Activated CD8-positive, alpha-beta memory T cell treated with anti-CD3 and anti-CD28 coated beads for 36 hours (primary cell): ENCODE measurements around the gene CA9. TPM values are rescaled to one million over a fixed set of nuclear protein-coding genes. Genes with fewer than 3 reads are reported as not detected.

ENCODE experiments used
- CTCF ChIA-PET: fragments of 350-600 bp; sonication (Branson Sonifier 250); formaldehyde crosslinking; loops from one replicate; lab custom pipeline; 2021; ENCODE audit warnings: antibody characterized with exemption; lab: Charles Lee
- POLR2A ChIA-PET: fragments of 350-600 bp; sonication (Branson Sonifier 250); formaldehyde crosslinking; loops from one replicate; lab custom pipeline; 2021; ENCODE audit warnings: antibody characterized with exemption; lab: Charles Lee
- total RNA-seq, 2 experiments: library from RNA; stranded (reverse); gene quantifications; one replicate each; pipeline ENCODE4 v1.2.3, GENCODE V29; 2021

The CA9 gene
- total RNA-seq, 2 experiments from 2014 or later, result 5.5 to 6.2 TPM

GRCh38 chr9:35716230-35716629, 42.5 kb downstream of the CA9 start:
- ChIA-PET POLR2A (interaction anchor here (1.1 kb wide), 1 partner anchor 12 kb away, joined by 3 read pairs; no protein-coding TSS in a partner anchor), CTCF (interaction anchor here (1.0 to 2.5 kb wide), 2 partner anchors 20 kb away, joined by 4 to 11 read pairs; no protein-coding TSS in a partner anchor)

- ChIA-PET POLR2A (no interaction called here), CTCF (interaction anchor here (0.6 to 2.5 kb wide), 3 partner anchors 21 to 128 kb away, joined by 3 to 11 read pairs (median 3); no protein-coding TSS in a partner anchor)
Measured at GRCh38 chr9:35717132-35717870, 43.6 kb downstream of the CA9 start.

GRCh38 chr9:35718721-35719511, 45.2 kb downstream of the CA9 start:
- ChIA-PET POLR2A (interaction anchor here (0.6 kb wide), 1 partner anchor 32 kb away, joined by 4 read pairs; no protein-coding TSS in a partner anchor), CTCF (interaction anchor here (2.5 kb wide), 1 partner anchor 23 kb away, joined by 11 read pairs; no protein-coding TSS in a partner anchor)

- CTCF ChIA-PET, result no interaction called here
- POLR2A ChIA-PET, result interaction anchor here (0.6 kb wide), 1 partner anchor 33 kb away, joined by 4 read pairs; no protein-coding TSS in a partner anchor
Measured at GRCh38 chr9:35719546-35719945, 45.8 kb downstream of the CA9 start.

GRCh38 chr9:35723426-35723825, 49.7 kb downstream of the CA9 start:
- ChIA-PET CTCF (no interaction called here), POLR2A (no interaction called here)

- ChIA-PET CTCF (no interaction called here), POLR2A (no interaction called here)
Measured at GRCh38 chr9:35723908-35724307, 50.2 kb downstream of the CA9 start.

GRCh38 chr9:35725362-35725761, 51.6 kb downstream of the CA9 start:
- ChIA-PET POLR2A (no interaction called here), CTCF (interaction anchor here (1.3 to 1.6 kb wide), 2 partner anchors 75 to 87 kb away, joined by 3 to 6 read pairs; partner anchors contain the start of genes SIT1 and SPAG8)

GRCh38 chr9:35726931-35727330, 53.2 kb downstream of the CA9 start:
- POLR2A ChIA-PET, result interaction anchor here (0.6 kb wide), 1 partner anchor 110 kb away, joined by 3 read pairs; no protein-coding TSS in a partner anchor
- CTCF ChIA-PET, result interaction anchor here (0.5 to 6.2 kb wide), 9 partner anchors 13 to 108 kb away, joined by 3 to 30 read pairs (median 5); partner anchors contain the start of genes CCDC107, RMRP and SPAG8

GRCh38 chr9:35727676-35728040, 53.9 kb downstream of the CA9 start:
- POLR2A ChIA-PET, result interaction anchor here (0.6 to 2.0 kb wide), 6 partner anchors 11 to 111 kb away, joined by 3 to 10 read pairs (median 3); partner anchors contain the start of genes CCDC107, GBA2, RGP1 and RMRP
- CTCF ChIA-PET, result interaction anchor here (0.6 to 6.2 kb wide), 9 partner anchors 14 to 124 kb away, joined by 3 to 30 read pairs (median 4); partner anchors contain the start of genes CCDC107, RMRP and TPM2

GRCh38 chr9:35728041-35728971, 54.6 kb downstream of the CA9 start:
- ChIA-PET POLR2A (interaction anchor here (0.6 to 2.0 kb wide), 10 partner anchors 11 to 124 kb away, joined by 3 to 10 read pairs (median 3); partner anchors contain the start of genes CCDC107, GBA2, RGP1 and RMRP), CTCF (interaction anchor here (0.6 to 6.2 kb wide), 10 partner anchors 14 to 124 kb away, joined by 3 to 30 read pairs (median 4); partner anchors contain the start of genes CCDC107, RMRP and TPM2)

- ChIA-PET POLR2A (interaction anchor here (0.6 to 2.0 kb wide), 5 partner anchors 16 to 125 kb away, joined by 3 to 10 read pairs (median 4); partner anchors contain the start of genes CCDC107 and RMRP), CTCF (interaction anchor here (0.9 to 6.2 kb wide), 5 partner anchors 15 to 70 kb away, joined by 3 to 30 read pairs (median 4); partner anchors contain the start of genes CCDC107 and RMRP)
Measured at GRCh38 chr9:35729101-35729500, 55.4 kb downstream of the CA9 start.

GRCh38 chr9:35729700-35730485, 56.2 kb downstream of the CA9 start:
- POLR2A ChIA-PET, result no interaction called here
- CTCF ChIA-PET, result interaction anchor here (0.6 to 6.2 kb wide), 13 partner anchors 13 to 126 kb away, joined by 3 to 30 read pairs (median 4); partner anchors contain the start of genes CCDC107, GBA2, RGP1 and RMRP

- ChIA-PET POLR2A (interaction anchor here (3.1 kb wide), 1 partner anchor 18 kb away, joined by 27 read pairs; the partner anchor contains the start of genes GBA2 and RGP1), CTCF (interaction anchor here (0.6 to 6.2 kb wide), 13 partner anchors 12 to 127 kb away, joined by 3 to 30 read pairs (median 4); partner anchors contain the start of genes CCDC107, GBA2, RGP1 and RMRP)
Measured at GRCh38 chr9:35730486-35730854, 56.7 kb downstream of the CA9 start.
